Measurements from ENCODE around the gene ESRP2. TPM values are rescaled to one million over a fixed set of nuclear protein-coding genes. Genes with fewer than 3 reads are reported as not detected.

The ESRP2 gene
- total RNA-seq, 1 donor from 2014 or later: 5.4 TPM

- H3K4me3 ChIP-seq: no peak overlapping the region
- Mint-ChIP-seq H3K27ac (no peak overlapping the region), H3K4me1 (peaks cover 4% of the 10 kb centered on the region), H3K9me3 (no peaks in the 10 kb centered on the region), H3K36me3 (peaks cover 7% of the 10 kb centered on the region), H3K27me3 (ENCODE audit: insufficient read depth, low read depth) (peaks cover 6% of the 10 kb centered on the region), H3K4me3 (no peak overlapping the region)
- no peak overlapping the region for H3K4me2 ChIP-seq
- no peak for DNase-seq (ENCODE audit: low spot score)
- H3K36me3 ChIP-seq: no peaks in the 10 kb centered on the region
- H2AFZ ChIP-seq (replicated peaks): no peak overlapping the region
- no peaks in the 10 kb centered on the region for H3F3A ChIP-seq (ENCODE audit: low read depth)
- no peak overlapping the region for H3K9ac ChIP-seq
- H4K20me1 ChIP-seq (ENCODE audit: low read depth): no peaks in the 10 kb centered on the region
- H3K4me1 ChIP-seq: no peaks in the 10 kb centered on the region
- no peaks in the 10 kb centered on the region for H3K9me3 ChIP-seq (ENCODE audit: low read depth)
- no peaks in the 10 kb centered on the region for H3K79me2 ChIP-seq (ENCODE audit: low read depth)
- TF ChIP-seq EZH2 (IDR thresholded peaks at IDR 0.05) (no peak), EZH2phosphoT487 (IDR thresholded peaks at IDR 0.05) (no peak)
- TF ChIP-seq, protein P1, sequence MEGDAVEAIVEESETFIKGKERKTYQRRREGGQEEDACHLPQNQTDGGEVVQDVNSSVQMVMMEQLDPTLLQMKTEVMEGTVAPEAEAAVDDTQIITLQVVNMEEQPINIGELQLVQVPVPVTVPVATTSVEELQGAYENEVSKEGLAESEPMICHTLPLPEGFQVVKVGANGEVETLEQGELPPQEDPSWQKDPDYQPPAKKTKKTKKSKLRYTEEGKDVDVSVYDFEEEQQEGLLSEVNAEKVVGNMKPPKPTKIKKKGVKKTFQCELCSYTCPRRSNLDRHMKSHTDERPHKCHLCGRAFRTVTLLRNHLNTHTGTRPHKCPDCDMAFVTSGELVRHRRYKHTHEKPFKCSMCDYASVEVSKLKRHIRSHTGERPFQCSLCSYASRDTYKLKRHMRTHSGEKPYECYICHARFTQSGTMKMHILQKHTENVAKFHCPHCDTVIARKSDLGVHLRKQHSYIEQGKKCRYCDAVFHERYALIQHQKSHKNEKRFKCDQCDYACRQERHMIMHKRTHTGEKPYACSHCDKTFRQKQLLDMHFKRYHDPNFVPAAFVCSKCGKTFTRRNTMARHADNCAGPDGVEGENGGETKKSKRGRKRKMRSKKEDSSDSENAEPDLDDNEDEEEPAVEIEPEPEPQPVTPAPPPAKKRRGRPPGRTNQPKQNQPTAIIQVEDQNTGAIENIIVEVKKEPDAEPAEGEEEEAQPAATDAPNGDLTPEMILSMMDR (IDR thresholded peaks at IDR 0.05): no peak
- no peaks in the 10 kb centered on the region for H3K27me3 ChIP-seq
- no peak overlapping the region for H3K27ac ChIP-seq
Observed at GRCh38 chr16:68252383-68252782, 16.5 kb upstream of the ESRP2 start.

- no peaks in the 10 kb centered on the region for H3K4me1 ChIP-seq
- H3K27me3 ChIP-seq: no peaks in the 10 kb centered on the region
- no peaks in the 10 kb centered on the region for H3K36me3 ChIP-seq
- no peak for DNase-seq (ENCODE audit: low spot score)
- Mint-ChIP-seq H3K9me3 (no peaks in the 10 kb centered on the region), H3K36me3 (peaks cover 7% of the 10 kb centered on the region), H3K4me1 (peaks cover 2% of the 10 kb centered on the region), H3K4me3 (no peak overlapping the region), H3K27me3 (ENCODE audit: insufficient read depth, low read depth) (peaks cover 6% of the 10 kb centered on the region), H3K27ac (no peak overlapping the region)
- no peak overlapping the region for H3K9ac ChIP-seq
- H3K4me3 ChIP-seq: no peak overlapping the region
- H2AFZ ChIP-seq (replicated peaks): no peak overlapping the region
- no peaks in the 10 kb centered on the region for H3F3A ChIP-seq (ENCODE audit: low read depth)
- no peaks in the 10 kb centered on the region for H3K9me3 ChIP-seq (ENCODE audit: low read depth)
- no peak overlapping the region for H3K27ac ChIP-seq
- no peak overlapping the region for H3K4me2 ChIP-seq
- H4K20me1 ChIP-seq (ENCODE audit: low read depth): no peaks in the 10 kb centered on the region
- H3K79me2 ChIP-seq (ENCODE audit: low read depth): no peaks in the 10 kb centered on the region
- TF ChIP-seq EZH2phosphoT487 (IDR thresholded peaks at IDR 0.05) (no peak), EZH2 (IDR thresholded peaks at IDR 0.05) (no peak)
- TF ChIP-seq, protein P1 (IDR thresholded peaks at IDR 0.05): no peak
Observed at GRCh38 chr16:68251832-68252231, 15.9 kb upstream of the ESRP2 start.

GRCh38 chr16:68250951-68251350 is 15.0 kb upstream of the ESRP2 start:
- no peaks in the 10 kb centered on the region for H3K36me3 ChIP-seq
- Mint-ChIP-seq H3K4me1 (peaks cover 8% of the 10 kb centered on the region), H3K4me3 (no peak overlapping the region)

More at GRCh38 chr16:68250951-68251350, 15.0 kb upstream of the ESRP2 start:
- Histone ChIP-seq H3K4me1 (no peaks in the 10 kb centered on the region), H3K9ac (no peak overlapping the region), H3K79me2 (ENCODE audit: low read depth) (no peaks in the 10 kb centered on the region), H4K20me1 (ENCODE audit: low read depth) (no peaks in the 10 kb centered on the region), H3K27me3 (peaks cover 1% of the 10 kb centered on the region), H3K4me2 (no peak overlapping the region), H3K4me3 (no peak overlapping the region), H3F3A (ENCODE audit: low read depth) (no peaks in the 10 kb centered on the region), H2AFZ (replicated peaks) (no peak overlapping the region), H3K9me3 (ENCODE audit: low read depth) (no peaks in the 10 kb centered on the region), H3K27ac (no peak overlapping the region)
- Mint-ChIP-seq H3K27ac (no peak overlapping the region), H3K9me3 (no peaks in the 10 kb centered on the region), H3K36me3 (peaks cover 7% of the 10 kb centered on the region), H3K27me3 (ENCODE audit: insufficient read depth, low read depth) (peaks cover 7% of the 10 kb centered on the region)
- TF ChIP-seq EZH2 (IDR thresholded peaks at IDR 0.05) (no peak), EZH2phosphoT487 (IDR thresholded peaks at IDR 0.05) (no peak)
- TF ChIP-seq, protein P1 (IDR thresholded peaks at IDR 0.05): no peak
- DNase-seq (ENCODE audit: low spot score): no peak
